Measurements from ENCODE around the gene RALGDS.

Gene RALGDS

GRCh38 chr9:133120501-133121197 is 391 bp downstream of the RALGDS start:
- no peaks in the 10 kb centered on the region for H3K9me3 ChIP-seq
- H3K4me2 ChIP-seq, result peak overlapping the region; percentile 100
- no peak for TF ChIP-seq Cebpa-rat (IDR thresholded peaks at IDR 0.05)
- H4K20me1 ChIP-seq, result peaks cover 98% of the 10 kb centered on the region
- H3K4me1 ChIP-seq, result peaks cover 97% of the 10 kb centered on the region
- H3K27me3 ChIP-seq, result no peaks in the 10 kb centered on the region
- H3K36me3 ChIP-seq, result peaks cover 15% of the 10 kb centered on the region
- peak overlapping the region; percentile 80 for H3K27ac ChIP-seq
- peak overlapping the region; percentile 74 for H3K4me3 ChIP-seq
- H3K9ac ChIP-seq, result peak overlapping the region; percentile 83

GRCh38 chr9:133119846-133120500 is 1.1 kb downstream of the RALGDS start:
- peak overlapping the region; percentile 83 for H3K9ac ChIP-seq
- H3K4me1 ChIP-seq, result peaks cover 97% of the 10 kb centered on the region
- H3K27me3 ChIP-seq, result no peaks in the 10 kb centered on the region
- H3K9me3 ChIP-seq, result no peaks in the 10 kb centered on the region
- H4K20me1 ChIP-seq, result peaks cover 98% of the 10 kb centered on the region
- peak overlapping the region; percentile 74 for H3K4me3 ChIP-seq
- peak overlapping the region; percentile 100 for H3K4me2 ChIP-seq
- H3K27ac ChIP-seq, result peak overlapping the region; percentile 25; the same call in 1 of the 2 replicates
- TF ChIP-seq Cebpa-rat (IDR thresholded peaks at IDR 0.05), result no peak
- peaks cover 15% of the 10 kb centered on the region for H3K36me3 ChIP-seq

GRCh38 chr9:133119103-133119845 is 1.8 kb downstream of the RALGDS start:
- H3K27ac ChIP-seq, result peak overlapping the region; percentile 25; the same call in 1 of the 2 replicates
- peaks cover 15% of the 10 kb centered on the region for H3K36me3 ChIP-seq
- no peaks in the 10 kb centered on the region for H3K27me3 ChIP-seq
- TF ChIP-seq Cebpa-rat (IDR thresholded peaks at IDR 0.05), result no peak
- peak overlapping the region; percentile 100 for H3K4me2 ChIP-seq
- 0 out of 2 replicates have a peak overlapping the region, but pooled peaks have one; percentile 22 for H3K4me3 ChIP-seq
- peaks cover 98% of the 10 kb centered on the region for H4K20me1 ChIP-seq
- peaks cover 97% of the 10 kb centered on the region for H3K4me1 ChIP-seq
- no peaks in the 10 kb centered on the region for H3K9me3 ChIP-seq
- peak overlapping the region; percentile 36 for H3K9ac ChIP-seq

GRCh38 chr9:133118568-133118967 is 2.5 kb downstream of the RALGDS start:
- no peaks in the 10 kb centered on the region for H3K9me3 ChIP-seq
- H3K27ac ChIP-seq, result peak overlapping the region; percentile 57; the same call in 1 of the 2 replicates
- H3K4me1 ChIP-seq, result peaks cover 97% of the 10 kb centered on the region
- no peak overlapping the region for H3K4me3 ChIP-seq
- H3K9ac ChIP-seq, result peak overlapping the region; percentile 36; the same call in 1 of the 2 replicates
- H3K27me3 ChIP-seq, result no peaks in the 10 kb centered on the region
- TF ChIP-seq Cebpa-rat (IDR thresholded peaks at IDR 0.05), result no peak
- peak overlapping the region; percentile 100 for H3K4me2 ChIP-seq
- H3K36me3 ChIP-seq, result peaks cover 15% of the 10 kb centered on the region
- peaks cover 98% of the 10 kb centered on the region for H4K20me1 ChIP-seq

GRCh38 chr9:133118179-133118520 is 2.9 kb downstream of the RALGDS start:
- Histone ChIP-seq H3K27ac (peak overlapping the region; percentile 57), H3K27me3 (no peaks in the 10 kb centered on the region), H3K9me3 (no peaks in the 10 kb centered on the region), H3K4me2 (peak overlapping the region; percentile 100), H3K4me1 (peaks cover 97% of the 10 kb centered on the region), H3K4me3 (no peak overlapping the region), H4K20me1 (peaks cover 98% of the 10 kb centered on the region), H3K9ac (peak overlapping the region; percentile 18; the same call in 1 of the 2 replicates), H3K36me3 (peaks cover 15% of the 10 kb centered on the region)
- no peak for TF ChIP-seq Cebpa-rat (IDR thresholded peaks at IDR 0.05)

- H3K9ac ChIP-seq, result peak overlapping the region; percentile 18; the same call in 1 of the 2 replicates
- peaks cover 98% of the 10 kb centered on the region for H4K20me1 ChIP-seq
- H3K27ac ChIP-seq, result peak overlapping the region; percentile 83
- H3K4me3 ChIP-seq, result no peak overlapping the region
- H3K36me3 ChIP-seq, result peaks cover 15% of the 10 kb centered on the region
- H3K4me2 ChIP-seq, result peak overlapping the region; percentile 100
- H3K4me1 ChIP-seq, result peaks cover 97% of the 10 kb centered on the region
- no peaks in the 10 kb centered on the region for H3K27me3 ChIP-seq
- H3K9me3 ChIP-seq, result no peaks in the 10 kb centered on the region
- TF ChIP-seq Cebpa-rat (IDR thresholded peaks at IDR 0.05), result no peak
Measured at GRCh38 chr9:133117271-133118178, 3.5 kb downstream of the RALGDS start.

- peak overlapping the region; percentile 83 for H3K27ac ChIP-seq
- peaks cover 98% of the 10 kb centered on the region for H4K20me1 ChIP-seq
- peak overlapping the region; percentile 100 for H3K4me2 ChIP-seq
Measured at GRCh38 chr9:133116346-133117231, 4.5 kb downstream of the RALGDS start.

GRCh38 chr9:133115604-133116345 is 5.3 kb downstream of the RALGDS start:
- peak overlapping the region; percentile 69 for H3K9ac ChIP-seq
- H3K27me3 ChIP-seq, result no peaks in the 10 kb centered on the region
- H3K4me1 ChIP-seq, result peaks cover 95% of the 10 kb centered on the region
- peak overlapping the region; percentile 100 for H3K4me2 ChIP-seq
- H4K20me1 ChIP-seq, result peaks cover 100% of the 10 kb centered on the region
- H3K27ac ChIP-seq, result peak overlapping the region; percentile 83
- H3K36me3 ChIP-seq, result peaks cover 31% of the 10 kb centered on the region
- peak overlapping the region; percentile 26 for H3K4me3 ChIP-seq
- no peaks in the 10 kb centered on the region for H3K9me3 ChIP-seq
- TF ChIP-seq Cebpa-rat (IDR thresholded peaks at IDR 0.05), result no peak

More at GRCh38 chr9:133116346-133117231, 4.5 kb downstream of the RALGDS start:
- H3K27me3 ChIP-seq, result no peaks in the 10 kb centered on the region
- H3K4me1 ChIP-seq, result peaks cover 97% of the 10 kb centered on the region
- no peaks in the 10 kb centered on the region for H3K9me3 ChIP-seq
- peaks cover 23% of the 10 kb centered on the region for H3K36me3 ChIP-seq
- no peak overlapping the region for H3K4me3 ChIP-seq
- no peak for TF ChIP-seq Cebpa-rat (IDR thresholded peaks at IDR 0.05)
- H3K9ac ChIP-seq, result peak overlapping the region; percentile 69
